DND-41 (cell line): ENCODE results near the gene COMP.

Source experiments
- ATAC-seq: fragments of 200-7000 bp; cut with Tn5 transposase; 3 replicates; pipeline ENCODE4 v1.9.1; 2021; ENCODE audit warnings: low read depth; ENCODE audit not compliant: insufficient read depth
- DNase-seq: peaks from one replicate; pipeline ENCODE4 v3.0.0-alpha.2; 2020
- H2AFZ ChIP-seq: 2 replicates; pipeline ENCODE4 v1.6.0; 2012; ENCODE audit warnings: low read depth, low read length
- H3K27ac ChIP-seq: 2 replicates; pipeline ENCODE4 v1.5.1; 2012; ENCODE audit warnings: low read length, inconsistent platforms
- H3K27me3 ChIP-seq: fragments of 200-600 bp; sonication (generic); 2 replicates; pipeline ENCODE4 v1.6.0; 2012; ENCODE audit warnings: low read length, mild to moderate bottlenecking, inconsistent platforms; ENCODE audit not compliant: insufficient read depth, poor library complexity
- H3K36me3 ChIP-seq: 2 replicates; pipeline ENCODE4 v1.5.1; 2012; ENCODE audit warnings: low read length, inconsistent platforms; ENCODE audit not compliant: insufficient read depth
- H3K4me1 ChIP-seq: 2 replicates; pipeline ENCODE4 v1.5.1; 2012; ENCODE audit warnings: mild to moderate bottlenecking, low read length; ENCODE audit not compliant: insufficient read depth
- H3K4me2 ChIP-seq: 2 replicates; pipeline ENCODE4 v1.6.0; 2012; ENCODE audit warnings: mild to moderate bottlenecking, moderate library complexity, low read length, inconsistent platforms; ENCODE audit not compliant: insufficient read depth
- H3K4me3 ChIP-seq, 2 experiments: fragments of 200-600 bp in 1 of 2; shearing (Covaris generic) in 1 of 2; 2 replicates each; pipeline ENCODE4 v1.5.1; 2012 to 2016; ENCODE audit warnings: inconsistent platforms in 2 of 2, low read length in 2 of 2, mild to moderate bottlenecking in 2 of 2, low read depth in 1 of 2, moderate library complexity in 1 of 2
- H3K79me2 ChIP-seq: 2 replicates; pipeline ENCODE4 v1.6.0; 2012; ENCODE audit warnings: low read length, inconsistent platforms; ENCODE audit not compliant: insufficient read depth
- H3K9ac ChIP-seq: 2 replicates; pipeline ENCODE4 v1.6.0; 2012; ENCODE audit warnings: low read depth, mild to moderate bottlenecking, inconsistent platforms, low read length, moderate library complexity
- H3K9me3 ChIP-seq: 2 replicates; pipeline ENCODE4 v1.5.1; 2012; ENCODE audit warnings: low read length, moderate library complexity, mild to moderate bottlenecking, inconsistent platforms; ENCODE audit not compliant: insufficient read depth, severe bottlenecking
- H4K20me1 ChIP-seq: 2 replicates; pipeline ENCODE4 v1.6.0; 2012; ENCODE audit warnings: low read length; ENCODE audit not compliant: insufficient read depth
- CTCF ChIP-seq: IDR thresholded peaks from 2 replicates; pipeline ENCODE4 v1.5.1; 2012; ENCODE audit warnings: borderline replicate concordance, low read length, moderate library complexity, mild to moderate bottlenecking; ENCODE audit not compliant: poor library complexity, severe bottlenecking; ENCODE audit errors: extremely low read depth
- EZH2 ChIP-seq: IDR thresholded peaks from 3 replicates; pipeline ENCODE4 v1.6.1; 2012; ENCODE audit warnings: borderline replicate concordance, low read depth, mild to moderate bottlenecking, moderate library complexity, low read length, inconsistent platforms; ENCODE audit not compliant: severe bottlenecking

The COMP gene

GRCh38 chr19:18768046-18768771 is 22.9 kb downstream of the COMP start:
- no peak overlapping the region for H3K4me3 ChIP-seq
- DNase-seq, result peak; percentile 39
- H4K20me1 ChIP-seq, result no peaks in the 10 kb centered on the region; the same call in 1 of the 2 replicates
- no peaks in the 10 kb centered on the region for H3K27me3 ChIP-seq
- 0 out of 2 replicates have a peak, but pooled peaks cover 3% of the 10 kb centered on the region for H3K4me1 ChIP-seq
- H3K27ac ChIP-seq, result no peak overlapping the region
- no peaks in the 10 kb centered on the region for H3K36me3 ChIP-seq
- TF ChIP-seq EZH2 (no peak), CTCF (peak; percentile 6)
- ATAC-seq, result peak; percentile 34; the same call in 1 of the 3 replicates
- no peak overlapping the region for H3K9ac ChIP-seq
- H3K79me2 ChIP-seq, result no peaks in the 10 kb centered on the region
- no peak overlapping the region for H2AFZ ChIP-seq
- H3K9me3 ChIP-seq, result no peaks in the 10 kb centered on the region
- H3K4me2 ChIP-seq, result no peak overlapping the region

GRCh38 chr19:18765224-18765623 is 25.9 kb downstream of the COMP start:
- H3K27ac ChIP-seq, result no peak overlapping the region
- H3K4me2 ChIP-seq, result no peak overlapping the region
- H3K27me3 ChIP-seq, result no peaks in the 10 kb centered on the region
- H4K20me1 ChIP-seq, result no peaks in the 10 kb centered on the region; the same call in 1 of the 2 replicates
- ATAC-seq (no peak), DNase-seq (no peak)
- no peaks in the 10 kb centered on the region for H3K9me3 ChIP-seq
- TF ChIP-seq CTCF (no peak), EZH2 (no peak)
- H3K4me3 ChIP-seq, result no peak overlapping the region
- 0 out of 2 replicates have a peak, but pooled peaks cover 3% of the 10 kb centered on the region for H3K4me1 ChIP-seq
- H2AFZ ChIP-seq, result no peak overlapping the region
- no peaks in the 10 kb centered on the region for H3K79me2 ChIP-seq
- H3K9ac ChIP-seq, result no peak overlapping the region
- no peaks in the 10 kb centered on the region for H3K36me3 ChIP-seq

- H3K36me3 ChIP-seq, result no peaks in the 10 kb centered on the region
- no peaks in the 10 kb centered on the region for H3K79me2 ChIP-seq
- no peaks in the 10 kb centered on the region for H3K9me3 ChIP-seq
- TF ChIP-seq CTCF (no peak), EZH2 (no peak)
- H3K4me1 ChIP-seq, result 0 out of 2 replicates have a peak, but pooled peaks cover 3% of the 10 kb centered on the region
- H3K4me3 ChIP-seq, result no peak overlapping the region
- no peak overlapping the region for H3K4me2 ChIP-seq
- ATAC-seq (peak; percentile 55), DNase-seq (peak; percentile 35)
- no peaks in the 10 kb centered on the region; the same call in 1 of the 2 replicates for H4K20me1 ChIP-seq
- no peak overlapping the region for H3K27ac ChIP-seq
- H3K27me3 ChIP-seq, result no peaks in the 10 kb centered on the region
- H2AFZ ChIP-seq, result no peak overlapping the region
- no peak overlapping the region for H3K9ac ChIP-seq
These were observed 26.5 kb downstream of the COMP start for GRCh38 chr19:18764591-18765051.
